DND-41 (cell line): Measurements from ENCODE around the gene SMC3.

Experiments used
- CTCF ChIP-seq: IDR thresholded peaks from 2 replicates; pipeline ENCODE4 v1.5.1; 2012; ENCODE audit warnings: borderline replicate concordance, low read length, moderate library complexity, mild to moderate bottlenecking; ENCODE audit not compliant: poor library complexity, severe bottlenecking; ENCODE audit errors: extremely low read depth
- EZH2 ChIP-seq: IDR thresholded peaks from 3 replicates; pipeline ENCODE4 v1.6.1; 2012; ENCODE audit warnings: borderline replicate concordance, low read depth, mild to moderate bottlenecking, moderate library complexity, low read length, inconsistent platforms; ENCODE audit not compliant: severe bottlenecking

- TF ChIP-seq EZH2, result no peak
- TF ChIP-seq CTCF, result no peak
These were observed 70.8 kb downstream of the SMC3 start for GRCh38 chr10:110638319-110638718.
